OCI-LY1 (cell line): Measurements from ENCODE around the gene LEP.

Experiments used
- H2AFZ ChIP-seq: fragments of 200-600 bp; sonication (generic), shearing (Covaris generic); 2 replicates; pipeline ENCODE4 v1.6.0; 2014; ENCODE audit warnings: antibody characterized with exemption, mild to moderate bottlenecking, low read length
- H3F3A ChIP-seq: fragments of 200-600 bp; sonication (generic), shearing (Covaris generic); 2 replicates; pipeline ENCODE4 v1.6.0; 2014; ENCODE audit warnings: mild to moderate bottlenecking, antibody characterized with exemption, low read length, moderate library complexity; ENCODE audit not compliant: insufficient read depth
- H3K27ac ChIP-seq: fragments of 200-600 bp; sonication (generic); 2 replicates; pipeline ENCODE4 v1.5.1; 2014; ENCODE audit warnings: low read length, mixed run types, mild to moderate bottlenecking, low read depth; ENCODE audit not compliant: poor library complexity, severe bottlenecking
- H3K27me3 ChIP-seq: fragments of 200-600 bp; sonication (generic); 2 replicates; pipeline ENCODE4 v1.6.0; 2014; ENCODE audit warnings: antibody characterized with exemption, mild to moderate bottlenecking, low read length, moderate library complexity; ENCODE audit not compliant: insufficient read depth
- H3K36me3 ChIP-seq: fragments of 200-600 bp; sonication (generic); 2 replicates; pipeline ENCODE4 v1.6.1; 2014; ENCODE audit warnings: mild to moderate bottlenecking, antibody characterized with exemption, low read length, moderate library complexity, mixed read lengths; ENCODE audit not compliant: insufficient read depth
- H3K4me1 ChIP-seq: fragments of 200-600 bp; sonication (generic); 2 replicates; pipeline ENCODE4 v1.5.1; 2014; ENCODE audit warnings: mild to moderate bottlenecking, low read length, moderate library complexity; ENCODE audit not compliant: insufficient read depth, severe bottlenecking
- H3K4me2 ChIP-seq: fragments of 200-600 bp; sonication (generic), shearing (Covaris generic); 2 replicates; pipeline ENCODE4 v1.6.1; 2014; ENCODE audit warnings: low read length
- H3K4me3 ChIP-seq: fragments of 200-600 bp; sonication (generic); 2 replicates; pipeline ENCODE4 v1.5.1; 2014; ENCODE audit warnings: low read length, low read depth, mild to moderate bottlenecking, mixed read lengths; ENCODE audit not compliant: poor library complexity, severe bottlenecking
- H3K79me2 ChIP-seq: fragments of 200-600 bp; shearing (Covaris generic); 2 replicates; pipeline ENCODE4 v1.6.1; 2016; ENCODE audit warnings: mixed run types, low read length, mixed read lengths; ENCODE audit not compliant: insufficient read depth
- H3K9ac ChIP-seq: fragments of 200-600 bp; sonication (generic), shearing (Covaris generic); 2 replicates; pipeline ENCODE4 v1.6.1; 2014; ENCODE audit warnings: mild to moderate bottlenecking, low read length, mixed read lengths
- H3K9me2 ChIP-seq: fragments of 200-600 bp; sonication (generic), shearing (Covaris generic); 2 replicates; pipeline ENCODE4 v1.6.1; 2014; ENCODE audit warnings: low read depth, mild to moderate bottlenecking, low read length, mixed read lengths
- H3K9me3 ChIP-seq: fragments of 200-600 bp; shearing (Covaris generic); 2 replicates; pipeline ENCODE4 v1.6.1; 2014; ENCODE audit warnings: low read length, mixed read lengths
- H4K20me1 ChIP-seq: fragments of 200-600 bp; sonication (generic), shearing (Covaris generic); 2 replicates; pipeline ENCODE4 v1.6.0; 2016; ENCODE audit warnings: mild to moderate bottlenecking, low read length; ENCODE audit not compliant: insufficient read depth
- CTCF ChIP-seq: fragments of 200-600 bp; sonication (generic), shearing (Covaris generic); IDR thresholded peaks from 2 replicates; pipeline ENCODE4 v1.5.1; 2017; ENCODE audit warnings: mild to moderate bottlenecking, antibody characterized with exemption, low read length, moderate library complexity, mixed read lengths
- EZH2 ChIP-seq: fragments of 200-600 bp; sonication (generic), shearing (Covaris generic); IDR thresholded peaks from 2 replicates; pipeline ENCODE4 v1.8.0; 2017; ENCODE audit warnings: borderline replicate concordance, mixed run types, mild to moderate bottlenecking, antibody characterized with exemption, low read length, moderate library complexity, mixed read lengths

Gene LEP

DNA sequence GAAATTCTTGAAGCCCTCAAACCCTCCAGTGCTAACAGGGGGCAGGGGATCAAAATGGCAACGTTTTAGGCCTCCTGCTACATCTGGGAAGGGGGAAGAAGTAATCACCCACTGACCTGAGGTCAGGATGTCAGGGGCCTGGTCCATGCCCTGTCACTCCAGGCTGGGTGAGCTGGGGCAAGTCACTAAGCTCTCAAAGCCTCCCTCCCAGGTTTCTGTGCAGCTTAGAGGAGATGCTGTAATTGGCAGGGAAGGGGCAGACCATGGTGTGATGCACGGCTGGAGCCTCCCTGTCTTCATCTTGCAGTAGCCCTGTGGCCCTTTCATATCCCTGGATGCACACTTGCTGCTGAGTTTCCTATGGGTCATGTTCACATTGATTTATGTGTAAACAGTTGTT, 27.2 kb downstream of the LEP start:
- no peaks in the 10 kb centered on the region for H3K4me1 ChIP-seq
- peaks cover 12% of the 10 kb centered on the region for H3K27me3 ChIP-seq
- H3K9ac ChIP-seq, result no peak overlapping the region

DNA sequence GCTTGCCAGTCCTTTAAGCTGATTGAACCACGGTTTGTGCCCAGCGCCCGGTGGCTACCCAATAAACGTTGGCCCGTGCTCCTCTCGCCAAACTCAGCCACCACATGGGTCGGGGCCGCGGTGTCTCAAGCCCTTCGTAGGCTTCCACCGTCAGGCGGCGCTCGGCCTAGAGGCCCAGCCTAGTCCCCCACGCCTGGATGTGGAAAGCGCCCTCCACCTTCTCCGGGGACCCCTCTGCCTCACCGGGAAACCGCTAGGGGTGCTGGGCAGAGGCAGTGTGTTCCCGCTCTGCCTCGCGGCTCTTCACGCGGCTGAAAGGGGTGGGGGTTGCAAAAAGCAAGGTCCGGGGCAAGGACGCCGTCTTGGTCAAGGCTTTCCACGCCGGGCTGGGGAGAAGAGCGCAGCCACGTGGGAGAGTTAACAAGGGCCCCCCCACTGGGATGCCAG, 29.8 kb downstream of the LEP start:
- Histone ChIP-seq H3K9me2 (no peaks in the 10 kb centered on the region), H3K4me1 (no peaks in the 10 kb centered on the region), H4K20me1 (no peaks in the 10 kb centered on the region), H3F3A (no peaks in the 10 kb centered on the region), H2AFZ (no peak overlapping the region), H3K4me3 (no peak overlapping the region), H3K9me3 (no peaks in the 10 kb centered on the region), H3K36me3 (no peaks in the 10 kb centered on the region), H3K4me2 (no peak overlapping the region), H3K27ac (no peak overlapping the region), H3K9ac (no peak overlapping the region), H3K27me3 (peaks cover 12% of the 10 kb centered on the region; the same call in 1 of the 2 replicates), H3K79me2 (no peaks in the 10 kb centered on the region)
- TF ChIP-seq CTCF, result no peak
- TF ChIP-seq EZH2, result no peak

More for the DNA sequence above, 27.2 kb downstream of the LEP start:
- Histone ChIP-seq H3K9me3 (no peaks in the 10 kb centered on the region), H3K27ac (no peak overlapping the region), H3K9me2 (no peaks in the 10 kb centered on the region), H4K20me1 (no peaks in the 10 kb centered on the region), H3K4me3 (no peak overlapping the region), H3K79me2 (no peaks in the 10 kb centered on the region), H2AFZ (no peak overlapping the region), H3K36me3 (no peaks in the 10 kb centered on the region), H3F3A (no peaks in the 10 kb centered on the region), H3K4me2 (no peak overlapping the region)
- no peak for TF ChIP-seq EZH2
- no peak for TF ChIP-seq CTCF

- H3K4me2 ChIP-seq, result no peak overlapping the region
- H2AFZ ChIP-seq, result no peak overlapping the region
- TF ChIP-seq EZH2 (no peak), CTCF (no peak)
These were observed 30.4 kb downstream of the LEP start for GRCh38 chr7:128271471-128271941.

More at GRCh38 chr7:128271471-128271941, 30.4 kb downstream of the LEP start:
- no peaks in the 10 kb centered on the region for H3K9me2 ChIP-seq
- no peaks in the 10 kb centered on the region for H3F3A ChIP-seq
- H3K79me2 ChIP-seq, result no peaks in the 10 kb centered on the region
- no peaks in the 10 kb centered on the region for H4K20me1 ChIP-seq
- no peak overlapping the region for H3K27ac ChIP-seq
- H3K9ac ChIP-seq, result no peak overlapping the region
- no peaks in the 10 kb centered on the region for H3K4me1 ChIP-seq
- no peak overlapping the region for H3K4me3 ChIP-seq
- H3K36me3 ChIP-seq, result no peaks in the 10 kb centered on the region
- peaks cover 12% of the 10 kb centered on the region; the same call in 1 of the 2 replicates for H3K27me3 ChIP-seq
- H3K9me3 ChIP-seq, result no peaks in the 10 kb centered on the region
